GM18519 (cell line): ENCODE data around the gene ACAD10.

Source experiments
- ATAC-seq: cut with Tn5 transposase; IDR thresholded peaks from one replicate; pipeline ENCODE4 v1.9.1; 2021; ENCODE audit warnings: mild to moderate bottlenecking, moderate library complexity; ENCODE audit not compliant: unreplicated experiment, low FRiP score

Gene ACAD10

DNA sequence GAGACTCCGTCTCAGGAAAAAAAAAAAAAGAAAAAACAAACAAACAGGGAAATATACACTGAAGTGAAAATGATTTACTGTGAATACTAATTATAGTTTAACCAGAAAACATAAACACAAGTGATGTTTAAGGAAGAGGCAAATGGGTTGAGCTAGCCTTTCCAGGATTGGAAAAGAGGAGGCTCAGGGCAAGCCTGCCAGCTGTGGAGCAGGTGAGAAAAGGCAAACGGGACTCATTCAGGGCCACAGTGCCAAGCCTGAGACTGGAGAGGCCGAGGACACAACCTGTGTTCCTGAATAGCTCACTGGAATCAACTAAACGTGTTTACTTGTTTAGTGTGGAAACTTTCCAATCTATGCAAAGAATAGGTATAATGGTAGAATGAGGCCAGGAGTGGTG, 120.5 kb downstream of the ACAD10 start:
- ATAC-seq, result no peak
